NK-92 treated with Interleukin-12 subunit alpha and Interleukin-12 subunit beta, amount 100 ng/mL, for 24 hours (cell line): Measurements from ENCODE around the gene CAMK2N1.
A peak's percentile ranks its signal among the peaks of the same experiment; 100 is the strongest.

Experiments
- DNase-seq: peaks from one replicate; lab custom pipeline; 2025; lab: John Stamatoyannopoulos, UW

CAMK2N1 gene

DNA sequence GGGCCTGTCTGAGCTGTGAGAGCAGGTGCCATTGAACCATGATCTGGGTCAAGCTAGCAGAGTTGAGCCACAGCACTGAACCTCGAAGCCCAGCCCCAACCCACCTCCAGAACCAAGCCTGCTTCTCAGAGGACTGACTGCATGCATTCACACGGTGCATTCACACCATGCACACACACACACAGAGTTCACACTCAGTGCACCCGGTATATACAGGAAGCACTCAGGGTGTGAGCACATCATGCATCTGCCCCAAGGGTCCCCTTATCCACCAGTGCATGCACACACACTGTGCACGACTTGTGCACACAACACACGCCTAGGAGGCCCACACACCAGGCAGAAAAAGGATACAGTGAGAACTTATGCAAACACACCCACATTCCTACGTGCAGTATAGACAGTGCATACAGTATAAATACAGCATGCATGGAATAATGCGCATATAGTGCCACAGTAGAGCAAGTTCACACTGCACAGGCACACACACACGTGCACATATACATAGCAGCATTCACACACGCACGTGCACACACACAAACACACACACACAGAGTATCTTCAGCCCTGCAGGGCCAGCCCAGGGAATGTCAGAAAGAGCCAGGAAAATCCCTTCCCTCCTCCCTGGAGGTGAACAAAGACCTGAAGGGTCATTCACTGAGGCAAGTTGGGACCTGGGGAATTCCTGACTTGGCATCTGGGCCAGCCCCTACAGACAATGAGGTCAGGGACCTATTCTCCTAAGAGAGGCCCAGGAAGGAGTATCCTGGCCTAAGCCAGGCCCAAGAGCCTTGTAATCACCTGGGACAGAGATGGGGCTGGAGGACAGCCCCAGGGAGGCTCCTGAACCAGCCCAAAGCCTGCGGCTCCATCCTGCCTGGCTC is 42.1 kb downstream of the CAMK2N1 start:
- DNase-seq: no peak

DNA sequence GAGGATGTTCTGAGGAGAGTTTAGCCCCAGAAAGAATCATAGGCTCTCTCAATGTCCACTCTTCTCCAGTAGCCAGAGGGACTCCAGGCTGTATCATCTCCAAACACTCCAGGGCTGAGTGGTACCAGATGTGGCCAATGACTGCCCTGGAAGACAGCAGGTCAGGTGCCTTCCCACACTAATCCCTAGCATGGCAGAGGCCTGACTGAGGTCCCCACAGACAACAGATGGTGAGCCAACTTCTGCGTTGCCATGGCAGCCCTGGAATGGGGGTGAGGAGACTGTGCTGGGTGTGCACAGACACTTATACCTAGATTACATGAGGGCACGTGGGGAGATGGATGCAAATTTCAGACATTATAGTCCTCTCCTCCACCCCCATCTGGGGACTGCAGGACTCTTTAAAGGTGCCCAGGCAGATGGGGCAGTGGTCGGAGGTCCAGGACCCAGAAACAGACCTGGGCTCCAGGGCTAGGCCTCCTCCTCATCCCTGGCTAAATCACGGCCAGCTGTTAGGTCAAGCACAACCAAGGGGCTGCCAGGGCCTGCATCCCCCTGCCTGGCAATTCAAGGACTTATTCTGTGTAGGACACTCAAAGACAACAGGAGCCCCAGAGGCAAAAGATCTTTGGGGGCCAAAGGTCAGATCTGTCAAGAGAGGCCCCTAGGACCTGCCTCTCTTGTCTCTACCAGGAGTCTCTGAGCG is 42.9 kb downstream of the CAMK2N1 start:
- DNase-seq: no peak

DNA sequence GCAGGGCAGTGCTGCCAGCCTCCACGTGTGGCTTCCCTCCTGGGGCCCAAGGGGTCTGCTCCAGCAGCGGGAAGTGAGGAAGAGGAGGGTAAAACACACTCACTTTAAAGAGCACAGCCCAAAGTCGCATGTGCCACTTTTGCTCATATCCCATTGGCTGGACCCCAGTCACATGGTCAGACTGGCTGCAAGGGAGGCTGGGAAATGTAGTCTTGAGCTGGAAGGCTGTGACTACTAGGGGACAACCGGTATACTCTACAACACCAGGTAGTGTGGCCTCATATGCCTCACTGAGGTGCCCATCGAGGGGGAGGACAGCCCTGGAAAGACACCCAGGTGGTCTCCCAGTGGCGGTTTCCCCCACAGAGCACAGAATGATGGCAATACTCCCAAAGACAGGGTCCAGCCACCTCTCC is 45.2 kb downstream of the CAMK2N1 start:
- DNase-seq: peak; percentile 14

DNA sequence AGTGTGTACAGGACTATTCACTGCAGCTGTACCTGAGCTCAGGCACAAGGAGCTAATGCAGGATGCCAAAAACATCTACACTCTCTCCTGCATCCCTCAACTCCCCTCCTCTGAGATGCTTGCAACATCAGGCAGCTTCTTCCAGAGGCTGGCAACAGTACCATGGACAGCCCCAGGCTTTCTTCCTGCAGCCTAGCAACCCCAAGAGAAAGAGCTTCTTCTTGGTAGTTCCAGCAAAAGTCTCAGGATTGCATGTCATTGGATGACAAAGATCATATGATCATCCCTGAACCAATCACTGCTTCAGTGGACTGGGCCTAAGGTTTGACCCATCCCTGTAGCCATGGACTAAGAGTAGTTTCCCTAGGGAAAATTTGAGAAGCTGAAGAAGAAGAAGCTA is 46.7 kb downstream of the CAMK2N1 start:
- no peak for DNase-seq

DNA sequence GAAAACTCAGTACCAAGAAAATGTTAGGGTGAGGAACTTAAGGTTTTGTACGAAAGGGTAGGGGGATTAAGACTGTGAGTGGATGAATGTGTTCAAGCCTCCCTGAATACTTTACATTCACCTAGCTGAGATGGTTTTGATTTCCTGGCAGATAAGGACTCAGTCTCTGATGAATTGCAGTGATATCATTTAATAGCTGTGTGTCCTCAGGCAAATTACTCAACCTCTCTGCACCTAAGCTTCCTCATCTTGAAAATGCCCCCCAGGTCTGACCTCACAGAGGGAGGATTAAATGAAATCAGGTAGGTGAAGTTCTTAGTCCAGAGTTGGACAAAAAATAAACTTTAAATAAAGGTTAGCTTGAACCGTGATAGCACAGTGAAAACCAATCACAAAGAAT is 48.4 kb downstream of the CAMK2N1 start:
- DNase-seq: no peak

DNA sequence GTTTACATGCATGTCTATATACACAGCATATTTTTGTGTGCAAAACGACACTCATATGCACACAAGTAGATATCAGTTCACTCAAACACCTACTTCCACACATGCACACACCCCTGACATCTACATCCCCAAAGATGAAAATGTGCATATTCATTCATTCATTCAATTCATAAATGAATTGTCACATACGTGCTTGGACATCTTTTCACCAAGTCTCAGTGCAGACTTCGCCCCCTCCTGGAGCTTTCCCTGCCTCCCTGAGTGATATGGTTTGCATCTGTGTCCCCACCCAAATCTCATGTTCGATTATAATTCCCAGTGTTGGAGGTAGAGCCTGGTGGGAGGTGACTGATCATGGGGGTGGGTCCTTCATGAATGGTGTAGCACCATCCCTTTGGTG is 53.1 kb downstream of the CAMK2N1 start:
- DNase-seq: no peak
